ENCODE measurements around the gene PRCC.

PRCC gene

GRCh38 chr1:156832434-156832833 is 65.1 kb downstream of the PRCC start:
- DNase-seq (ENCODE audit: low read depth) = no peak
- no peak overlapping the region for H3K4me3 ChIP-seq (ENCODE audit: low read depth, low read length)
- no peak for TF ChIP-seq CTCF (IDR thresholded peaks at IDR 0.05; ENCODE audit: insufficient read depth, low read depth, low read length, missing control alignments)

GRCh38 chr1:156833603-156834002 is 66.3 kb downstream of the PRCC start:
- no peak for TF ChIP-seq CTCF (IDR thresholded peaks at IDR 0.05; ENCODE audit: insufficient read depth, low read depth, low read length, missing control alignments)
- peak; percentile 29 for DNase-seq (ENCODE audit: low read depth)
- H3K4me3 ChIP-seq (ENCODE audit: low read depth, low read length) = no peak overlapping the region

- no peak overlapping the region for H3K4me3 ChIP-seq (ENCODE audit: low read depth, low read length)
- no peak for DNase-seq (ENCODE audit: low read depth)
- TF ChIP-seq CTCF (IDR thresholded peaks at IDR 0.05; ENCODE audit: insufficient read depth, low read depth, low read length, missing control alignments) = no peak
Measured at GRCh38 chr1:156834322-156834721, 67.0 kb downstream of the PRCC start.

- peak; percentile 85 for DNase-seq (ENCODE audit: low read depth)
- TF ChIP-seq CTCF (IDR thresholded peaks at IDR 0.05; ENCODE audit: insufficient read depth, low read depth, low read length, missing control alignments) = no peak
- no peak overlapping the region for H3K4me3 ChIP-seq (ENCODE audit: low read depth, low read length)
Measured at GRCh38 chr1:156836041-156836654, 68.8 kb downstream of the PRCC start.

- TF ChIP-seq CTCF (IDR thresholded peaks at IDR 0.05; ENCODE audit: insufficient read depth, low read depth, low read length, missing control alignments) = no peak
- DNase-seq (ENCODE audit: low read depth) = no peak
- H3K4me3 ChIP-seq (ENCODE audit: low read depth, low read length) = no peak overlapping the region
Measured at GRCh38 chr1:156836892-156837291, 69.6 kb downstream of the PRCC start.

- peak; percentile 88 for TF ChIP-seq CTCF (IDR thresholded peaks at IDR 0.05; ENCODE audit: insufficient read depth, low read depth, low read length, missing control alignments)
- no peak overlapping the region for H3K4me3 ChIP-seq (ENCODE audit: low read depth, low read length)
- DNase-seq (ENCODE audit: low read depth) = peak; percentile 39
Measured at GRCh38 chr1:156838972-156839371, 71.6 kb downstream of the PRCC start.

Measured in GM12865 (cell line).